Fibroblast of skin of back (primary cell): ENCODE results near the gene ZNF574.
A peak's percentile ranks its signal among the peaks of the same experiment; 100 is the strongest.
"Not testable (repeated sequence)": the region's sequence is repeated elsewhere in the genome, so short reads cannot be mapped to it uniquely, and the experiment has no call there.

Experiments
- DNase-seq: peaks from one replicate; pipeline ENCODE4 v3.0.0-alpha.2; 2013

The ZNF574 gene

GRCh38 chr19:42080764-42081375 lies 4.9 kb downstream of the ZNF574 start:
- no peak for DNase-seq

DNA sequence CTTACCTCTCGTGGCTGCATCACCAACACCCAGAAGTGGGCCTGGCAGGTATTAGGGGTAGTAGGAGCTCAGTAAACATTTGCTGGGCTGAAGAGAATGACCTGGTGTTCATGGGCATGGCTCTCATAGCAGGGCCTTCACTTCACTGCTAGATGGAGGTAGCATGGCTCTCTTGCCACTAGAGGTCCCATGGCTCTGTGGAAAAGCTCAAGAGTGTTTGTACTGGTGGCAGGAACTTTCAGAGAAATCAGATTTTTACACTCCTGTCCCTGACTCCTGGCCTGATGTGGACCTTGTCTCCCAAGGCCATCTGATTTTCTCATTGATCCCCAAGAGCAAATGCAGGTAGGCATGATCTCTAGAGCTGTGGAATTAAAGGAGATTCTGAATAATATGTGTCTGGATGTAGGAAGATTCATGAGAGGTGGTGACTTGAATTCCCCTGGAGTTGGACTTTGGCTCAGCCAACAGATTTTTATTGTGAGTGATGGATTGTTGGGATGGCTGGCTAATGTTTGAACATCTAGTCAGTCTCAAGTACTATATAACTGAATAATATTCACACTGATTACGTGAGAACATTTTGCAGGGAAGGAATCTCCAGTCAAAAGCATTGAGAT lies 5.7 kb downstream of the ZNF574 start:
- DNase-seq = peak; percentile 45

- DNase-seq = no peak
Observed at GRCh38 chr19:42083537-42083936, 7.6 kb downstream of the ZNF574 start.

DNA sequence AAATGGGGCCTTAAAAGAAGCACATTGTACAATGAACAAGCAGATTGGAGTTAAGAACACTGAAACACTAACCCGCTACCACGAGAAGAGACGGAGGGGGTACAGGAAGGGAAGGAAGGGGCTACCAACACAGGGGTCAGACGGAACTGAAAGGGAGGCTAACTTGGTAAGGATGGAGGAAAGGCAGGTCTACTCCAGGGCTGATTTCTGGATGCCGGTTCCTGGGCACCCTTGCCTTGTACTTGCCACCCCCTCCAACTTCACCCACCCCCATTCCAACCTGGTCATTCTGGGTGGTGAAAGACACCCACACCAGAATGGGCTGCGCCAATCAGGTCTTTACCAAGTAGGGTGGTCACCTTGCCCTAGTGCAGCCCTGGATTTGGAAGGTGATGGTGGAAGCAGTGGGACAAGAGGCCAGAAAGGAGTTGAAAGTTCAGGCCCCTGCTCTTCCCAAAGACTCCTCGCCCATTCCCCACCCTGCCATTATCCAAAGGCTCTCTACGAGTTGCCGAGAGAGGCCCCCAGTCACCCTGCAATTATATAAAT lies 10.3 kb downstream of the ZNF574 start:
- DNase-seq = no peak

DNA sequence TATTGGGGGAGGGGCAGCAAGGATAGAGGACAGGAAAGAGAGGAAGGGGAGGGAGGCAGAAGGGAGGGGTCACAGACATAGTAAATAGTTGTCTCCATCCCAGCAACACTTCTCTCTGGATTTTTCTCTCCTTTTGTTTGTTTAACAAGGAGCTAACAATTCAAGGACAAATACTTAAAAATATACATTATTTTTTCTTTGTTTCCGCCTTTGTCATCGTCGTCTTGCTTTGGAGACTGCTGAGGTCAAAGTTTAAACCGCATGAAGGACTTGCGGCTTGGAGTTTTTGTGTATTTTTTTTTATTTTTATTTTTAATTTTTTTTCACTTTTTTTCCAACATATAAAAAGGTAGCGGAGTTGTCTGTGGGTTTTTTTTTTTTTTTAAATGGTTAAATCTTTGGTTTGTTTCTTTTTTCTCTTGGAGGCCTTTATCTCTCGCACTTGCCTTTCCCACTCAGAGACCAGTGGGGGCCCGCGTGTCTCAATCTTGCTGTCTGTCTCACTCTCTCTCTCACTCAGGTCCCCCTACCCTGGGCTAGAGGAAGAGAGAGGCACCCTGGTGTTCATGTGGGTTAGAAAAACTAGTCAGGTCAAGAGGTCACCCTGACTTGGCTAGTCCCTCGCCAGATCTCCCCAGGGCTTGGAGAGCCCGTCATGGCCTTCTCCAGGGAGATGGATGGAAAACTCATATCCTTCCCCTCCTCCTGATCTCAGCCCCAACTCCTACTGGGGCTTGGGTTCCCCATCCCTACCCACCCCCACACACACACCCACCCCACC lies 11.0 kb downstream of the ZNF574 start:
- DNase-seq = no peak

DNA sequence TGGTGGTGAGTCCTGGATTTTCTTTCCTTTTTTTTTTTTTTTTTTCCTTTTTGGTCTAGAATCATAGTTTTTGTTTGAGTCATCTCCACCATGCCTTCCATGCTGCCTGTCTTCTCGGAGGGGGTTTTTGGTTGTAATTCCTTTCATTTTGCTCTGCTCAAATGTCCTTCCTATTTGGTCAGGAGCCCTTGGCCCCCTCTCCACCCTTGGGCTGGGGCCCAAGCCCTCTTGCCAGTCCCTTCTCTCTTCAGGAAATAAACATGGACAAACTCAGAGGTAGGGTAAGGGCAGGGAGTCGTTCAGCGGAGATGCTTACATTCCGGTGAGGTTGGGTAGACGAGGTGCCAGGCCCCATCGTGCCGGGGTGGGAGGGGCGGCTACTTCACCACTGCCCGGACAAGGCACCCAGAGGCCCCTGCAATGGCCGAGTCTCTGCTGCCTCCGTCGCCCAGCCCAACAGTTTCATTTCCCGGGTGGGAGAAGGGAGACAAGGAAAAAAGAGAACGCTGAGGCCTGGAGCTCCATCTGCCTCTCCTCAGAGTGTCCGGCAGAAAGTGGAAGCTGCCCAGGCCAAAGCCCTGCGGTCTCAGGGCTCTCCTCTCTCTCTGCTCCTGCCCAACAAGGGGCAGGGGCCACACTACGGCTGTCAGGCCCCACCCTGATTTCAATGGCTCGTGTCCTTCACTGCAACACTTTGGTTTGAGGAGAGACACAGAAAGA lies 12.7 kb downstream of the ZNF574 start:
- peak; percentile 85 for DNase-seq

- DNase-seq = no peak
Observed at GRCh38 chr19:42089191-42089750, 13.3 kb downstream of the ZNF574 start.

GRCh38 chr19:42089772-42090171 lies 13.8 kb downstream of the ZNF574 start:
- no peak for DNase-seq

DNA sequence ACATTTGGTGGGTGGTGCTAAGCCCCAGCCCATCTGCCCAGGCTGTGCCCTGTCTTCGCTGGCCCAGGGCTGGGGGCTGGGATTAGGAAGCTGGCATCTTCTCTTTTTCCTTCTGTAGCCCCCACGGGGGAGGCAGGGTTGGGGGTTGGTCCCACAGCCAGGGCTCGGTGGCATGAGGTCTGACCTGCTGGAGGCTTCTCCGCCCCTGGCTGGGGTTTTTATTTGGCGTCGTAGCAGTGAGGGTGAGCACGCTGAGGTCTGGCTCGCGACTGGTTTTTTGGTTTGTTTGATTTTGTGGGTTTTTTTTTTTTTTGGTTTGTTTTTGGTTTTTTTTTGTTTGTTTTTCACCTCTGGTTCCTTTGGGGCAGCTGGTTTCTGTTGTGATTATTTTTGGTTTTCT lies 14.7 kb downstream of the ZNF574 start:
- DNase-seq = no peak

- DNase-seq = no peak
Observed at GRCh38 chr19:42091300-42091699, 15.3 kb downstream of the ZNF574 start.

DNA sequence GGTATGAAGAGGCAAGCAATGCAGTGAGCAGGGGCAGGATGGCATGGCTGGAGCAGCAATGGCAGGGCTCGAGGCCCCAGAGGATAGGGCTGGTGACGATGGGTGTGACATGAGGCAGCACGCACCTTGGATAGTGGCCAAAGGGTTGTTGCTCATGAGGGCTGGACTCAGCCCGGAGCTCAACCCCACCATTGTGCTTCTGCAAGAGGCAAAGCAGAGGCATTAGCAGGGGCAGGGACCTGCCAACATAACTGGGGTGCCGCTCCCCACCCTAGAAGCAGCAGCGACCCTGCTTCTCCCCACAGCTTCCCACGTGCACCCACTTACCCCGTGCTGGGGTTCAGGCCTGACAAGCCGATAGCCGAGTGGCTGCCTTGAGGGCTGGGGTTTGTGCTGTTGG lies 15.8 kb downstream of the ZNF574 start:
- peak; percentile 70 for DNase-seq

- no peak for DNase-seq
Observed at GRCh38 chr19:42092350-42092749, 16.4 kb downstream of the ZNF574 start.

GRCh38 chr19:42093505-42093904 lies 17.5 kb downstream of the ZNF574 start:
- no peak for DNase-seq

DNA sequence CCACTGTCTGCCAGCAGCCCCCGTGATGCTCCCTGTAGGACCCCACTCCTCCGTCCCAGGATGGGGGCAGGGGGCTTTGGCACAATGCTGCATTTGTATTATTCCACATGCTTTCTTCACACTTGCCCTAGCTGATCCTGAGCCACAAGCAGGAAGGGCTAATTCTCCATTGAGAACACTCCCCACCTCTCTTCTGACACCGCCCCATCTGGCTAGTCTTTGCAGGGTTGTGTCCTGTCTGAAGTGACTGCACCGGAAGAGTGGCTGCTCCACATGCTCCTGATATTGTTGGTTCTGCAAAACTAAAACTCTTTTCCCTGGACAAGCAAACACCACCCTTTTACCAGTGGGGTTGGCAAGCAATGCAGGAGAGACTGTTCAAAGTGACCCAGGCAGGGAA lies 18.0 kb downstream of the ZNF574 start:
- no peak for DNase-seq

DNA sequence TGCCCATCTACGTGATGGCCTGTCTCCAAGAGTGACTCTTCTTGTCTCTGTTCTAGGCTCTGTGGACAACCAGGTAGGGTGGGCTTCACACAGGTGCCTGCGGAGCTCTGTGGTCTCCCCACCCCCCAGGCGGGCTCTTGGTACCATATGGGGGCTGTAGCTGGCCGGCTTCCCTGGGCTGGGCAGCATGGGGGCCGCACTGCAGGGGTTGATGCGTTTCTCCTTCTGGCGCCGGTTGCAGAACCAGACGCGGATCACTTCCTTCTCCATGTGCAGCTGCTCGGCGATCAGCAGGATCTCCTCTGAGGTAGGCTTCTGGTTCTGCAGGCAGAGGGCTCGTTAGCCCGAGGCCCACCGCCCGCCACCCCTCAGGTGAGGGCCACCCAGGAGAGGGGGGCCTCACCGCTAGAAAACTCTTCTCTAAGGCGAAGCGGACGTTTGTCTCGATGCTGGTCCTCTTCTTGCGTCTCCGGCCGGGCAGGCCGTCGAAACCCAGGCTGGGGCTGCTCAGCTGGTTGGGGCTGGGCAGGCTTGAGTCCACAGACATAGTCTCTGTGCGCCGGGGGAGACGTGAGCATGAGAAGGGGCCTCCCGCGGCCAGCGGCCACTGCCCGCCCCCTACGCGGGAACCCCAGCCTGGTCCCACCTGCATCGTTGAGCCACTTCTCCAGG lies 19.3 kb downstream of the ZNF574 start:
- no peak for DNase-seq

GRCh38 chr19:42095814-42096230 lies 19.9 kb downstream of the ZNF574 start:
- DNase-seq = no peak

DNA sequence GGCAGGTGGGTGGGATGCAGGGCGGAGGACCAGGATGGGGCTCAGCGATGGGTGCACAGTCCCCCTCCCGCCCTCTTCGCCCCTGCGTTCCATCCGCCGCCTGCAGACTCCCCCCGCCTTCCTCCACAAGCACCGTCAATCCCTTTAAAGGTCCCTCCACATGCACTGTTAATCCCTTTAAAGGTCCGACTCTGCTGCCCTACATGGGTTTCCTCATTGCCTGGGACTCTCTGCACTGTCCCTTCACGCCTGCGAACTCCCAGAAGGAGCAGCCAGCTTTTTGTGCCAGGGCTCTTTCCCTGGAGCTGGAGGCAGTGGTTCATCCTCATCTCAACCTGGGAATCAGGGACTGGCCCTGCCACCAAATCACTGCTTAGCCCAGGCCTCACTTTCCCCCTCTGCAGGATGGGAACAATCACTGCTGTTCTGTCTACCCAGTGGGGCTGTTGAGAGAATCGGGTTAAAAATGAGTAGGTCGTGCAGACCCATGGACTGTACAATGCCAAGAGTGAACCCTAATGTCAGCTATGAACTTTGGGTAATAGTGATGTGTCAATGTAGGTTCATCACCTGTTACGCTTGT lies 20.4 kb downstream of the ZNF574 start:
- no peak for DNase-seq

DNA sequence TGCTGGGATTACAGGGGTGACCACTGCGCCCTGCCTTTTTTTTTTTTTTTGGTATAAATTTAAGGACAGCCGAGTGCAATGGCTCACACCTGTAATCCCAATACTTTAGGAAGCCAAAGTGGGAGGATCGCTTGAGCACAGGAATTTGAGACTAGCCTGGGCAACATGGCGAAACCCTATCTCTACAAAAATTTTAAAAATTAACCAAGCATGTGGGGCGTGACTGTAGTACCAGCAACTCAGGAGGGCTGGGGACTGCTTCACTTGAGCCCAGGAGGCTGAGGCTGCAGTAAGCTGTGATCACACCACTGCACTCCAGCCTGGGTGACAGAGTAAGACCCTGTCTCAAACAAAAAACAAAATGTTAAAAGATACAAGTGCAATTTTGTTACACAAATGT lies 21.5 kb downstream of the ZNF574 start:
- DNase-seq = no peak

DNA sequence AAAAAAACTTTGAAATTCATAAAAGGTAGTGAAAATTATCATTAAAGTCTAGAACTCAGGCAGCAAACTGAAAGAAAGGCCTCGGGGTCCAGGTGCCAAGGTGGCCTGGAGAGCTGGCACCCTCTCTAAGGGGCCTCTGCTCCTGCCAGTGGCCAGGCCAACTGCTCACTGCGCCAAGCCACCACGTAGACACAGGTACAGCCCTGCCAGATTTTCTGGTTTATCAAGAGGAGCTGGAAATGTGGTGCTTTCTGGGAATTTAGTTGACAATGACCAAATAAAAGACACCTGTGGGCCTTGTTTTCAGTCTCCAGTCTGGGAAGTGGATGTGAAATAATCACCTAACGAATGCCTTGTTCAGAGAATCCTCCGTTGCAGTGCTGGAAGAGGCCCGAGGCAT lies 22.8 kb downstream of the ZNF574 start:
- no peak for DNase-seq

DNA sequence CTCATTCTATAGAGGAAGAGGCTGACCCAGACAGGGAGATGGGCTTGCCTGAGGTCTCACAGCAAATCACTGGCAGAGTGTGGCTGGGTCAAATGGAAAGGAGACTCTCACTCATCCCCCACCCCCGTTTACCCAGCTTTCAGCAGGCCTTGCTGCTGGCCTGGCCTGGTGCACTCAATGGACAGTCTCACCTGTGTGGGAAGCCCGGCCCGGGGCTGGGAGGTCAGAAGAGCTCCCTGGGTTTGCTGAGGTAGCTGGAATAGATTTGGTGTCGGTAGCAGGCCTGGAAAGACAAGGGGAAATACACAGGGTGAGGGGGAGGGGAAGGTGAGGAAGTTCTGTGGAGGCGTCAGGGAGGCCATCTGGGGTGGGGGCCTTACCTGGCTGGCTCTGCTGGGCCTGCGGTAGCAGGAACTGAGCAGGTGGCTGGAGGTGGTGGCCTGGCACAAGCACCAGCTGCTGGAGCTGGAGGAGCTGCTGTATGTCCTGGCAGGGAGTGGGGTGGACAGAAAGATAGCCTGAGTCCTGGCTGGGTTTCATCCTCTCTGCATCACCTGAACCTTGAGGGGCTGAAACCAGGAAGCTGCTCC lies 23.5 kb downstream of the ZNF574 start:
- DNase-seq = no peak

DNA sequence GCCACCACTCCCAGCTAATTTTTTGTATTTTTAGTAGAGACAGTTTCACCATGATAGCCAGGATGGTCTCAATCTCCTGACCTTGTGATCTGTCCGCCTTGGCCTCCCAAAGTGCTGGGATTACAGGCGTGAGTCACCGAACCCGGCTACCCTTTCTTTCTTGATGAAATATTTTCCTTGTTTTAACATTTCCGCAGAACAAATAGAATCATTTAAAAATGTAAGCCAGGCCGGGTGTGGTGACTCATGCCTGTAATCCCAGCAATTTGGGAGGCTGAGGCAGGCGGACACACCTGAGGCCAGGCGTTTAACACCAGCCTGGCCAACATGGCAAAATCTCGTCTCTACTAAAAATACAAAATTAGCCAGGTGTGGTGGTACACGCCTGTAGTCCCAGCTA lies 24.3 kb downstream of the ZNF574 start:
- DNase-seq = not testable (repeated sequence)
